ENCODE measurements around the gene RELN. TPM values are rescaled to one million over a fixed set of nuclear protein-coding genes. Genes with fewer than 3 reads are reported as not detected.

RELN gene
- total RNA-seq, 1 donor from 2014 or later = 0.11 TPM

DNA sequence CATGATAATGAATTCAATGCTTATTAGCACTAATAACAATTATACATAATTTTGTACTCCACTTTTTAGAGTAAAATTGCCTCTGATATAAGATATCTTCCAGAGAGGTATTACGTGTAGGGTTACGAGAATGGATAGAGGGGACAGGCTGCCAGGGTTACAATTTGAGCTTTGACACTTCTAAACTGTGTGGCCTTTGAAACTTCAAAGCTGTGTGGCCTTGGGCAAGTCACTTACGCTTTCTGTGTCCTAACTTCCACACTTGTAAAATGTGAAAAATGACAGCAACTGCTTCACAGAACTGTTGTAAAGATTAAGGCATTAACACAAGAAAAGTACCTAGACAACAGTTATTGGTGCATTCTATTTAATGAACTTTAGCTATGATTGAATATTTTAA, 283.9 kb downstream of the RELN start:
- H3K36me3 ChIP-seq = no peaks in the 10 kb centered on the region
- DNase-seq (ENCODE audit: low spot score in 2 of 2) = no peak
- intact Hi-C loops (cut with DNase I) = no loop called here
- H3K27ac ChIP-seq = no peak overlapping the region
- H3K4me3 ChIP-seq = no peak overlapping the region
- no peaks in the 10 kb centered on the region for H3K9me3 ChIP-seq
- TF ChIP-seq, protein P1, sequence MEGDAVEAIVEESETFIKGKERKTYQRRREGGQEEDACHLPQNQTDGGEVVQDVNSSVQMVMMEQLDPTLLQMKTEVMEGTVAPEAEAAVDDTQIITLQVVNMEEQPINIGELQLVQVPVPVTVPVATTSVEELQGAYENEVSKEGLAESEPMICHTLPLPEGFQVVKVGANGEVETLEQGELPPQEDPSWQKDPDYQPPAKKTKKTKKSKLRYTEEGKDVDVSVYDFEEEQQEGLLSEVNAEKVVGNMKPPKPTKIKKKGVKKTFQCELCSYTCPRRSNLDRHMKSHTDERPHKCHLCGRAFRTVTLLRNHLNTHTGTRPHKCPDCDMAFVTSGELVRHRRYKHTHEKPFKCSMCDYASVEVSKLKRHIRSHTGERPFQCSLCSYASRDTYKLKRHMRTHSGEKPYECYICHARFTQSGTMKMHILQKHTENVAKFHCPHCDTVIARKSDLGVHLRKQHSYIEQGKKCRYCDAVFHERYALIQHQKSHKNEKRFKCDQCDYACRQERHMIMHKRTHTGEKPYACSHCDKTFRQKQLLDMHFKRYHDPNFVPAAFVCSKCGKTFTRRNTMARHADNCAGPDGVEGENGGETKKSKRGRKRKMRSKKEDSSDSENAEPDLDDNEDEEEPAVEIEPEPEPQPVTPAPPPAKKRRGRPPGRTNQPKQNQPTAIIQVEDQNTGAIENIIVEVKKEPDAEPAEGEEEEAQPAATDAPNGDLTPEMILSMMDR (IDR thresholded peaks at IDR 0.05) = no peak
- no peaks in the 10 kb centered on the region for H3K27me3 ChIP-seq
- H3K4me1 ChIP-seq = no peaks in the 10 kb centered on the region

DNA sequence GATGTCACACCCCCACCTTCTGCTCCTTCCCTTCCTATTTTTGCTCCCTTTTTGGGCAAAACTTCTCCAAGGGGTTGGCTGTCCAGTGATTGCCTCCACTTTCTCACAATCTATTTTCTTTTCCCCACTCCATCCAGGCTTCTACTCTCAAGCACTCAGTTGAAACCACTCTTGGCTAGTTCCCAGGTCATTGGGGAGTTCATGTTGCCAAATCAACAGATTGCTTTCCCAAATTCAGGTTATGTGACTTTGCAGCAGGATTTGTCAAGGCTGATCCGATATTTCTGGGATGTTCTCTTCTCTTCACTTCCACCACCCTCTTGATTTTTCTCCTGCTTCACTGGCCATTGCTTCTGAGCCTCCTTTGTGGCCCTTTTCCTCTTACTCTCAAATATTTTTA, 284.8 kb downstream of the RELN start:
- intact Hi-C loops (cut with DNase I) = no loop called here
- no peak for DNase-seq (ENCODE audit: low spot score in 2 of 2)
- no peaks in the 10 kb centered on the region for H3K36me3 ChIP-seq
- H3K4me1 ChIP-seq = no peaks in the 10 kb centered on the region
- no peak overlapping the region for H3K27ac ChIP-seq
- no peaks in the 10 kb centered on the region for H3K9me3 ChIP-seq
- H3K27me3 ChIP-seq = no peaks in the 10 kb centered on the region
- TF ChIP-seq, protein P1 (IDR thresholded peaks at IDR 0.05) = no peak
- no peak overlapping the region for H3K4me3 ChIP-seq

DNA sequence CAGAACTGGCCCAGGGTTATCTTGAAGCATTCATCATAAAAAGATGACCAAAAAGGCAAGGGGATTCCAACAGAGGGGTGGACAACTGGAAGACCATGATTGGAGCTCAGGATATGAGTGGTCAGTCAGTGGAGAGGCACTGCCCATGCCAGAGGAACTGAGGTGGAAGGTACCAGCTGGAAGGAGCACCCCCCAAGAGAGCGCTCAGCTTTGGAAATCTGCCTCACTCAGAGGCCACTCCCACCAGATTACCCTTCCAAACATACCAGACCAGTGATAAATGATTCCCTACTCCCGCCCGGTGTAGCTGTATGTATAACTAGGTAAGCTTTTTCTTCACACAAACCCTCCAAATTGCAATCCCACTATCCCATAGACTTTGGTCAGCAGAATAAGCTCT, 286.5 kb downstream of the RELN start:
- Histone ChIP-seq H3K27me3 (no peaks in the 10 kb centered on the region), H3K36me3 (no peaks in the 10 kb centered on the region), H3K4me1 (no peaks in the 10 kb centered on the region), H3K9me3 (no peaks in the 10 kb centered on the region), H3K4me3 (no peak overlapping the region), H3K27ac (no peak overlapping the region)
- no peak for DNase-seq (ENCODE audit: low spot score in 2 of 2)
- TF ChIP-seq, protein P1 (IDR thresholded peaks at IDR 0.05) = no peak
- intact Hi-C loops (cut with DNase I) = no loop called here

DNA sequence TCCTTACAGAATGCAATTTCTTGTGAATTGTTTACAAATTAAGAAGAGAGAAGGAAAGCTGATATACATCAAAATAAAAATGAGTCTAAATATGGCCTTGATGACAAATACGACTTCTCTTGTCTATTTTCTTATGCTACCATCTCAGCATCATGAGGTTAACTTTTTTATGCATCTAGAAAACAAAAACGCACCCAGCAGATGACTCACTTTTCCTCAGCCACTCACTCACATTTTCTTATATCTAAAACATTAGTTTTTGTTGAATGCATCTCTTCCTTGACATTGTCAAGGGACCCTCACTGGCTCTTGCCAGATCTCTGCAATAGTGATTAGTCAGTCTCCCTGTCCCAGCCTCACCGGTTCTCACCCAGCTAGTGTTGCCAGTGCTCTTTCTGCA, 287.0 kb downstream of the RELN start:
- Histone ChIP-seq H3K4me3 (no peak overlapping the region), H3K36me3 (no peaks in the 10 kb centered on the region), H3K4me1 (no peaks in the 10 kb centered on the region), H3K27me3 (no peaks in the 10 kb centered on the region), H3K9me3 (no peaks in the 10 kb centered on the region), H3K27ac (no peak overlapping the region)
- DNase-seq (ENCODE audit: low spot score in 2 of 2) = no peak
- TF ChIP-seq, protein P1 (IDR thresholded peaks at IDR 0.05) = no peak
- intact Hi-C loops (cut with DNase I) = no loop called here

DNA sequence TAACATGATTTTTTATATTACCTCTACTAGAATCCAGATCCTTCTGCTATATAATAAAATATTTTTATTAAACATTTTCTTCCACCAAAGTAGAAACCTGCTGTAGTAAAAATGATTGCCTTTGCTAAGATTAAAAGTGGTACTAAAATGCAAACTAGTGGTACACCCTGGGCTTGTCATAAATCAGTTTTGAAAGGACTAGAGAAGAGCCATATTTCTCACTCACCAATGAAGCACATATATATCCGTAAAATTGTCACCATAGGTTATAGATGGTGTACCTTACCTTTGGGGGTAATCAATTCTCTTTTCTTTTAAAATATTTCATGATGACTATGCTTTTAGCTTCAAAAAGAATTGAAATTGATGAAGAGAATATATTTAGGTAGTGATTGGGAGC, 290.4 kb downstream of the RELN start:
- Histone ChIP-seq H3K27me3 (no peaks in the 10 kb centered on the region), H3K4me1 (no peaks in the 10 kb centered on the region), H3K36me3 (no peaks in the 10 kb centered on the region), H3K9me3 (no peaks in the 10 kb centered on the region), H3K27ac (no peak overlapping the region), H3K4me3 (no peak overlapping the region)
- intact Hi-C loops (cut with DNase I) = no loop called here
- TF ChIP-seq, protein P1 (IDR thresholded peaks at IDR 0.05) = no peak
- no peak for DNase-seq (ENCODE audit: low spot score in 2 of 2)

DNA sequence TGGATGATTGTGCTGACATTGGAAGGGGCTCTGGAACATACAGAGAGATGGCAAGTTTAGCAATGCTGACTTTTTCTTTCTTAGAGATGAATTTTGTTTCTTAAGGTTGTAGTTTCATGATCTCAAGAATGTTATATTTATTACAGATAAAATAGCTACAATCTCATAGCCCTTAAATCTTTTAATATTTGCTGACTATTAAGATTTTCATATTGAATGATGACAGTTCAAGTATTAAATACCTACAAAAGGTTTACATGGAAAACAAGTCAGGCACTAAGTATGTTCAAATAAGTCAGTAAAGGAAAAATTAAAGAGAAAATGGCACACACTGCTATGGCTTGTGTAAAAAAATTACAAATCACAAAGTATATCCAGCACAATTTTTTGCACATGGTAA, 291.4 kb downstream of the RELN start:
- Histone ChIP-seq H3K9me3 (no peaks in the 10 kb centered on the region), H3K36me3 (no peaks in the 10 kb centered on the region), H3K27ac (no peak overlapping the region), H3K27me3 (no peaks in the 10 kb centered on the region), H3K4me1 (no peaks in the 10 kb centered on the region), H3K4me3 (no peak overlapping the region)
- TF ChIP-seq, protein P1 (IDR thresholded peaks at IDR 0.05) = no peak
- intact Hi-C loops (cut with DNase I) = no loop called here
- no peak for DNase-seq (ENCODE audit: low spot score in 2 of 2)
